GM23338 (cell line): ENCODE measurements around the gene ORC6. TPM values are rescaled to one million over a fixed set of nuclear protein-coding genes. Genes with fewer than 3 reads are reported as not detected.

ENCODE experiments used
- ATAC-seq: fragments of 200-7000 bp; cut with Tn5 transposase; 3 replicates; pipeline ENCODE4 v1.9.1; 2020
- DNase-seq: peaks from one replicate; pipeline ENCODE4 v3.0.0-alpha.2; 2015; ENCODE audit warnings: low spot score
- H2AFZ ChIP-seq: fragments of 200-600 bp; sonication (generic); 2 replicates; pipeline ENCODE4 v1.8.0; 2016; ENCODE audit warnings: antibody characterized with exemption, mild to moderate bottlenecking, moderate library complexity
- H3F3A ChIP-seq: fragments of 200-600 bp; sonication (generic); replicated peaks from 2 replicates; pipeline ENCODE4 v1.8.0; 2017; ENCODE audit warnings: antibody characterized with exemption, mixed run types, low read depth
- H3K27ac ChIP-seq: fragments of 200-600 bp; sonication (generic); 2 replicates; pipeline ENCODE4 v1.6.1; 2016; ENCODE audit warnings: low read depth
- H3K27me3 ChIP-seq: fragments of 200-600 bp; sonication (generic); 2 replicates; pipeline ENCODE4 v1.8.0; 2016; ENCODE audit warnings: mild to moderate bottlenecking, mixed run types, moderate library complexity; ENCODE audit not compliant: insufficient read depth
- H3K36me3 ChIP-seq: fragments of 200-600 bp; sonication (generic); 2 replicates; pipeline ENCODE4 v1.8.0; 2016; ENCODE audit warnings: mild to moderate bottlenecking; ENCODE audit not compliant: insufficient read depth
- H3K4me1 ChIP-seq: fragments of 200-600 bp; sonication (generic); 2 replicates; pipeline ENCODE4 v1.8.0; 2016; ENCODE audit warnings: mild to moderate bottlenecking, moderate library complexity; ENCODE audit not compliant: insufficient read depth
- H3K4me2 ChIP-seq: fragments of 200-600 bp; sonication (generic); 2 replicates; pipeline ENCODE4 v1.7.1; 2017; ENCODE audit warnings: mixed run types
- H3K4me3 ChIP-seq: fragments of 200-600 bp; sonication (generic); 2 replicates; pipeline ENCODE4 v1.6.1; 2016; ENCODE audit warnings: mixed run types
- H3K79me2 ChIP-seq: fragments of 200-600 bp; sonication (generic); replicated peaks from 2 replicates; pipeline ENCODE4 v1.8.0; 2017; ENCODE audit warnings: mild to moderate bottlenecking; ENCODE audit not compliant: insufficient read depth
- H3K9me2 ChIP-seq: fragments of 200-600 bp; sonication (generic); 2 replicates; pipeline ENCODE4 v1.8.0; 2017; ENCODE audit not compliant: insufficient read depth
- H4K20me1 ChIP-seq: fragments of 200-600 bp; sonication (generic); replicated peaks from 2 replicates; pipeline ENCODE4 v1.8.0; 2017; ENCODE audit warnings: mild to moderate bottlenecking; ENCODE audit not compliant: insufficient read depth
- H3K27ac Mint-ChIP-seq: 2 replicates; pipeline ENCODE4 v1.8.0; 2020; ENCODE audit warnings: inconsistent platforms, mild to moderate bottlenecking, moderate library complexity, mixed read lengths
- H3K27me3 Mint-ChIP-seq: 3 replicates; pipeline ENCODE4 v1.8.0; 2022; ENCODE audit warnings: low read depth, mild to moderate bottlenecking, moderate library complexity, mixed read lengths, inconsistent platforms; ENCODE audit not compliant: insufficient read depth, poor library complexity
- H3K36me3 Mint-ChIP-seq: 3 replicates; pipeline ENCODE4 v1.8.0; 2021; ENCODE audit warnings: low read depth, mild to moderate bottlenecking, inconsistent platforms, moderate library complexity, mixed read lengths
- H3K4me1 Mint-ChIP-seq: 3 replicates; pipeline ENCODE4 v1.8.0; 2020; ENCODE audit warnings: mild to moderate bottlenecking, inconsistent platforms, mixed read lengths
- H3K4me3 Mint-ChIP-seq: 3 replicates; pipeline ENCODE4 v1.8.0; 2021; ENCODE audit warnings: moderate library complexity, mild to moderate bottlenecking, inconsistent platforms, mixed read lengths
- H3K9me3 Mint-ChIP-seq: 3 replicates; pipeline ENCODE4 v1.8.0; 2020; ENCODE audit warnings: moderate library complexity, mild to moderate bottlenecking, inconsistent platforms, mixed read lengths
- ETS1 ChIP-seq: IDR thresholded peaks from 2 replicates; pipeline ENCODE4 v1.6.1; 2016; ENCODE audit warnings: antibody characterized with exemption
- EZH2 ChIP-seq: fragments of 200-600 bp; sonication (generic); IDR thresholded peaks from one replicate; pipeline ENCODE4 v1.8.0; 2017; ENCODE audit warnings: antibody characterized with exemption, mild to moderate bottlenecking, low read depth; ENCODE audit not compliant: unreplicated experiment
- JUNB ChIP-seq: IDR thresholded peaks from one replicate; pipeline ENCODE4 v1.6.1; 2016; ENCODE audit warnings: antibody characterized with exemption; ENCODE audit not compliant: unreplicated experiment
- NANOG ChIP-seq: IDR thresholded peaks from 2 replicates; pipeline ENCODE4 v1.6.1; 2016; ENCODE audit warnings: antibody characterized with exemption, borderline replicate concordance
- ZNF114 ChIP-seq: fragments of 250-450 bp; sonication (Bioruptor Pico); IDR thresholded peaks from 2 replicates; pipeline ENCODE4 v1.5.0; 2020; ENCODE audit warnings: mild to moderate bottlenecking, moderate library complexity
- ZNF462 ChIP-seq: fragments of 250-450 bp; sonication (Bioruptor Pico); IDR thresholded peaks from 2 replicates; pipeline ENCODE4 v1.5.0; 2020; ENCODE audit warnings: mild to moderate bottlenecking, moderate library complexity
- polyA plus RNA-seq: library from polyadenylated mRNA; unstranded; fragments of >200 nt; fragmentation: Nextera tagmentation; extraction: Ambion mirVana; gene quantifications from 2 replicates; pipeline ENCODE4 v1.2.1, GENCODE V29; 2016
- total RNA-seq: library from RNA; depleted of rRNA; stranded (reverse); fragments of >200 nt; shearing (Covaris generic); gene quantifications from 2 replicates; pipeline ENCODE4 v1.2.3, GENCODE V29; 2014

ORC6 gene
- total and polyA plus RNA-seq, 2 experiments from 2014 or later = 71.5 to 92.0 TPM

- TF ChIP-seq ZNF462 (CRISPR knock-in tag) (no peak), ETS1 (no peak), ZNF114 (no peak), EZH2 (no peak)
These were observed 20.1 kb downstream of the ORC6 start (continued) for GRCh38 chr16:46709469-46710005.

- no peak for ATAC-seq
- Mint-ChIP-seq H3K27me3 (peaks cover 4% of the 10 kb centered on the region), H3K4me3 (no peak overlapping the region), H3K9me3 (no peaks in the 10 kb centered on the region), H3K4me1 (no peaks in the 10 kb centered on the region), H3K27ac (no peak overlapping the region; the same call in 1 of the 2 replicates), H3K36me3 (no peaks in the 10 kb centered on the region)
- no peak overlapping the region for H3K27ac ChIP-seq
- no peaks in the 10 kb centered on the region for H3K27me3 ChIP-seq
- H2AFZ ChIP-seq = no peak overlapping the region
- H3K4me3 ChIP-seq = no peak overlapping the region
- H3K36me3 ChIP-seq = no peaks in the 10 kb centered on the region
- DNase-seq = no peak
- no peaks in the 10 kb centered on the region for H4K20me1 ChIP-seq
- H3F3A ChIP-seq = no peaks in the 10 kb centered on the region
- no peaks in the 10 kb centered on the region for H3K79me2 ChIP-seq
- H3K9me2 ChIP-seq = no peaks in the 10 kb centered on the region
- no peaks in the 10 kb centered on the region for H3K4me1 ChIP-seq
- no peak overlapping the region for H3K4me2 ChIP-seq
- no peak for TF ChIP-seq ZNF462 (CRISPR knock-in tag)
- no peak for TF ChIP-seq NANOG
- no peak for TF ChIP-seq JUNB
These were observed 21.9 kb downstream of the ORC6 start for GRCh38 chr16:46711106-46712058.
